ENCODE measurements around the gene INTS2.

DNA sequence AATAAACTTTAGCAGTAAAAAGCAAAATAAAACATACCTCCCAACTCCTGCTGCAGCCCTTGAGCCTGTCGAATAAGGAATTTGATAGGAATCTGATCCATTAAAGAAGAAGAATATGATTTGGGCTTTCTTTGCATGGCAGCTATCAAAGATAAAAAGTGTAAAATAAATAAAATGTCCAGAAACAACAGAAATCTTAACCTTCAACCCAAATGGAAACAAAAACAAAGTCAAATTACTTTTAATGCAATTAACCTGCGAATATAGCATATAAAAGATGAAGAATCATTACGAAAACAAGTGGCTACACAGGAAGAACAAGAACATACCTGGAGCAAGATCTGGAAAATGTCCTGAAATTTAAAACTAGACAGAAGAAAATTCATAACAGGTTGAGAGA, 42.9 kb downstream of the INTS2 start:
- TF ChIP-seq EP300 (IDR thresholded peaks at IDR 0.05) (no peak), POLR2AphosphoS5 (IDR thresholded peaks at IDR 0.05) (no peak)

Measured in stomach (tissue), 4 donors.